K562 (cell line): ENCODE results near the gene GPRIN3. TPM values are rescaled to one million over a fixed set of nuclear protein-coding genes. Genes with fewer than 3 reads are reported as not detected.

Source experiments
- ATAC-seq: fragments of 200-7000 bp; cut with Tn5 transposase; 3 replicates; pipeline ENCODE4 v1.9.1; 2020; ENCODE audit warnings: moderate library complexity
- BruUV-seq: library from RNA; stranded (reverse); fragments of 400-500 nt; replicated peaks from 2 replicates; lab custom pipeline; 2021; lab: Mats Ljungman, UMichigan
- CTCF ChIA-PET: fragments of 300-600 bp; formaldehyde crosslinking; extraction: SDS; loops from one replicate; lab custom pipeline; 2021; ENCODE audit warnings: low intra/inter-chr PET ratio; lab: Yijun Ruan, JAX
- POLR2A ChIA-PET: fragments of 300-600, 350-650 bp; sonication (Branson Sonifier 250); formaldehyde crosslinking; extraction: SDS; loops from one replicate; lab custom pipeline; 2021; ENCODE audit warnings: antibody characterized with exemption, inconsistent platforms; lab: Yijun Ruan, JAX
- DNase-seq, 4 experiments: peaks; one replicate each; pipeline versions ENCODE4 v3.0.0 to v3.0.0-alpha.2; 2011 to 2018; ENCODE audit warnings: low spot score in 3 of 4, mixed read lengths in 3 of 4; ENCODE audit errors: extremely low read depth in 1 of 4
- FAIRE-seq: peaks from 2 replicates; lab custom pipeline; 2011; peaks lifted over from hg19 to GRCh38; lab: Jason Lieb, UNC
- H2AFZ ChIP-seq: 2 replicates; pipeline ENCODE4 v1.6.0; 2011; ENCODE audit warnings: low read depth, low read length, control low read depth, inconsistent platforms
- H3K27ac ChIP-seq: fragments of 200-600 bp; 3 replicates; pipeline ENCODE4 v1.8.0; 2011; ENCODE audit warnings: low read depth, mild to moderate bottlenecking, control low read depth, inconsistent platforms, low read length, moderate library complexity, mixed read lengths; ENCODE audit errors: extremely low read depth
- H3K27me3 ChIP-seq, 2 experiments: fragments of 300-600 bp in 1 of 2; 2 replicates in 1 of 2; 3 replicates in 1 of 2; pipeline versions ENCODE4 v1.6.0 to v1.8.0; 2011; ENCODE audit warnings: inconsistent platforms in 2 of 2, low read length in 2 of 2, mild to moderate bottlenecking in 1 of 2, mixed read lengths in 1 of 2, moderate library complexity in 1 of 2; ENCODE audit not compliant: control insufficient read depth in 2 of 2, insufficient read depth in 2 of 2
- H3K36me3 ChIP-seq: fragments of 300-600 bp; 3 replicates; pipeline ENCODE4 v1.8.0; 2011; ENCODE audit warnings: mild to moderate bottlenecking, low read length, inconsistent platforms; ENCODE audit not compliant: control insufficient read depth, insufficient read depth
- H3K4me1 ChIP-seq, 2 experiments: fragments of 200-600 bp in 1 of 2; replicated peaks in 1 of 2; 2 replicates in 1 of 2; 3 replicates in 1 of 2; pipeline versions ENCODE4 v1.5.1 to v1.8.0; 2011; ENCODE audit warnings: inconsistent platforms in 2 of 2, low read length in 2 of 2, mild to moderate bottlenecking in 1 of 2, mixed read lengths in 1 of 2, moderate library complexity in 1 of 2; ENCODE audit not compliant: control insufficient read depth in 2 of 2, insufficient read depth in 2 of 2
- H3K4me2 ChIP-seq: 2 replicates; pipeline ENCODE4 v1.6.1; 2011; ENCODE audit warnings: low read length, control low read depth, inconsistent platforms, mixed read lengths; ENCODE audit not compliant: insufficient read depth
- H3K4me3 ChIP-seq: fragments of 200-600 bp; sonication (generic), shearing (Covaris generic); 2 replicates; pipeline ENCODE4 v1.5.1; 2016; ENCODE audit warnings: control low read depth, inconsistent platforms
- H3K79me2 ChIP-seq: fragments of 200-600 bp; 3 replicates; pipeline ENCODE4 v1.8.0; 2011; ENCODE audit warnings: low read length, inconsistent platforms; ENCODE audit not compliant: control insufficient read depth, insufficient read depth
- H3K9ac ChIP-seq, 2 experiments: 2 replicates each; pipeline versions ENCODE4 v1.6.0 to v1.6.1; 2011; ENCODE audit warnings: low read depth in 2 of 2, low read length in 2 of 2, control low read depth in 1 of 2, inconsistent platforms in 1 of 2, mild to moderate bottlenecking in 1 of 2, mixed read lengths in 1 of 2; ENCODE audit not compliant: insufficient read depth in 1 of 2
- H3K9me1 ChIP-seq: one replicate; pipeline ENCODE4 v1.6.0; 2011; ENCODE audit warnings: inconsistent platforms, mild to moderate bottlenecking, low read length, moderate library complexity; ENCODE audit not compliant: control insufficient read depth, insufficient read depth
- H3K9me3 ChIP-seq: replicated peaks from 2 replicates; pipeline ENCODE4 v1.5.1; 2011; ENCODE audit warnings: low read depth, low read length, inconsistent platforms; ENCODE audit not compliant: control insufficient read depth, insufficient read depth
- H4K20me1 ChIP-seq: replicated peaks from 2 replicates; pipeline ENCODE4 v1.6.1; 2011; ENCODE audit warnings: low read length, inconsistent platforms, mixed read lengths; ENCODE audit not compliant: control insufficient read depth, insufficient read depth
- CHD4 ChIP-seq: fragments of 200-600 bp; sonication (generic); IDR thresholded peaks from 3 replicates; pipeline ENCODE4 v1.6.1; 2012; ENCODE audit warnings: low read depth, mild to moderate bottlenecking, mixed read lengths, low read length, inconsistent platforms; ENCODE audit not compliant: insufficient read depth, insufficient replicate concordance, poor library complexity, severe bottlenecking
- CREM ChIP-seq: IDR thresholded peaks from 2 replicates; pipeline ENCODE4 v1.6.1; 2014; ENCODE audit warnings: antibody characterized with exemption, low read depth
- ELK3 ChIP-seq: fragments of 450-650 bp; formaldehyde crosslinking; IDR thresholded peaks from 2 replicates; pipeline ENCODE4 v1.4.0; 2020; ENCODE audit warnings: mild to moderate bottlenecking
- ESRRA ChIP-seq: fragments of 450-650 bp; IDR thresholded peaks from 2 replicates; pipeline ENCODE4 v1.6.1; 2014; ENCODE audit warnings: low read depth, mild to moderate bottlenecking, moderate library complexity, borderline replicate concordance
- HNRNPH1 ChIP-seq: fragments of 200-400 bp; formaldehyde crosslinking; optimal IDR thresholded peaks from 2 replicates; pipeline ENCODE3; 2017; ENCODE audit warnings: low read depth, mild to moderate bottlenecking, low read length, moderate library complexity
- MLLT1 ChIP-seq, 2 experiments: fragments of 450-650 bp; IDR thresholded peaks; 2 replicates each; pipeline ENCODE4 v1.6.1; 2016
- NR2C1 ChIP-seq, 2 experiments: fragments of 450-650 bp; IDR thresholded peaks; 2 replicates each; pipeline ENCODE4 v1.6.1; 2017; ENCODE audit warnings: mild to moderate bottlenecking in 2 of 2, antibody characterized with exemption in 1 of 2, inconsistent platforms in 1 of 2, missing compliant biosample characterization in 1 of 2, missing genetic modification characterization in 1 of 2
- POLR2G ChIP-seq: fragments of 200-400 bp; formaldehyde crosslinking; IDR thresholded peaks from 2 replicates; pipeline ENCODE4 v1.6.1; 2017; ENCODE audit warnings: low read depth, mild to moderate bottlenecking, antibody characterized with exemption, low read length, moderate library complexity
- ZNF239 ChIP-seq: fragments of 250-450 bp; sonication (Bioruptor Pico); IDR thresholded peaks from 2 replicates; pipeline ENCODE4 v1.4.0; 2020; ENCODE audit warnings: mild to moderate bottlenecking
- WGBS: fragments of 100-300 bp; shearing (Covaris generic); methylation state at CpG from one replicate; pipeline ENCODE4 v1.1.6; 2016; ENCODE audit warnings: low coverage, mixed read lengths; ENCODE audit not compliant: insufficient coverage; ENCODE audit errors: missing lambda C conversion rate; 5-methylcytosine and 5-hydroxymethylcytosine counted together
- in situ Hi-C: fragments of 300-500 bp; cut with MboI; formaldehyde crosslinking; loops from 4 replicates; pipeline ENCODE4 v1.15.0; 2018; ENCODE audit warnings: inconsistent platforms, mixed read lengths
- intact Hi-C: fragments of 100-400 bp; cut with micrococcal nuclease; formaldehyde crosslinking; loops from 2 replicates; pipeline ENCODE4 v1.14.2; 2022
- polyA plus RNA-seq, 8 experiments: library from polyadenylated mRNA; depleted of rRNA in 4 of 8; stranded (reverse) in 5 of 8; unstranded in 3 of 8; fragments of >200 nt; fragmentation: Nextera tagmentation in 2 of 8; fragmentation: Illumina TruSeq in 1 of 8; extraction: Ambion mirVana in 2 of 8; extraction: Trizol in 1 of 8; gene quantifications; 2 replicates each; pipeline versions ENCODE4 v1.2.1 to v1.2.3, GENCODE V29; 2011 to 2014; ENCODE audit warnings: inconsistent platforms in 1 of 8, missing spikeins in 1 of 8
- total RNA-seq, 7 experiments: library from RNA; depleted of rRNA in 6 of 7; stranded (reverse); fragments of >200 nt in 6 of 7; fragmentation: Illumina TruSeq in 2 of 7; extraction: Trizol in 2 of 7; gene quantifications; 2 replicates each; pipeline versions ENCODE4 v1.2.1 to v1.2.3, GENCODE V29; 2011 to 2021; ENCODE audit warnings: low replicate concordance in 1 of 7
- TF ChIP-seq, protein P1 (sequence below): sonication (generic); formaldehyde crosslinking; IDR thresholded peaks from 2 replicates; pipeline ENCODE4 v1.8.0; 2023; ENCODE audit warnings: mild to moderate bottlenecking, missing genetic modification reagents

GPRIN3 gene
- total and polyA plus RNA-seq, 9 of the 15 experiments (the other 6 are each of a cell fraction or from before 2014, with no cell fraction given): 0.02 TPM; not detected in 8

GRCh38 chr4:89213382-89213701, 94.3 kb downstream of the GPRIN3 start:
- FAIRE-seq (no peak), ATAC-seq (no peak), DNase-seq (no peak)
- Histone ChIP-seq H3K9me3 (no peaks in the 10 kb centered on the region), H3K9me1 (no peaks in the 10 kb centered on the region), H2AFZ (no peak overlapping the region), H3K4me1 (no peaks in the 10 kb centered on the region), H3K4me3 (no peak overlapping the region), H3K27me3 (no peaks in the 10 kb centered on the region), H3K4me2 (no peak overlapping the region), H3K36me3 (no peaks in the 10 kb centered on the region), H3K9ac (no peak overlapping the region), H4K20me1 (no peaks in the 10 kb centered on the region), H3K27ac (no peak overlapping the region), H3K79me2 (no peaks in the 10 kb centered on the region)
- POLR2A ChIA-PET: no interaction called here
- CTCF ChIA-PET: no interaction called here
- BruUV-seq: no TSS peak
- WGBS: 1% methylated on average over 4 of the region's 4 CpGs
- intact Hi-C loops (no loop called here), in situ Hi-C loops (no loop called here)
- TF ChIP-seq NR2C1 (IDR thresholded peaks at IDR 0.05) (no peak), NR2C1 (tag; IDR thresholded peaks at IDR 0.05) (no peak), HNRNPH1 (no peak), POLR2G (no peak), ZNF239 (no peak), ELK3 (CRISPR knock-in tag) (no peak), CHD4 (no peak), ESRRA (no peak), MLLT1 (IDR thresholded peaks at IDR 0.05) (no peak), CREM (no peak)
- TF ChIP-seq, protein P1, sequence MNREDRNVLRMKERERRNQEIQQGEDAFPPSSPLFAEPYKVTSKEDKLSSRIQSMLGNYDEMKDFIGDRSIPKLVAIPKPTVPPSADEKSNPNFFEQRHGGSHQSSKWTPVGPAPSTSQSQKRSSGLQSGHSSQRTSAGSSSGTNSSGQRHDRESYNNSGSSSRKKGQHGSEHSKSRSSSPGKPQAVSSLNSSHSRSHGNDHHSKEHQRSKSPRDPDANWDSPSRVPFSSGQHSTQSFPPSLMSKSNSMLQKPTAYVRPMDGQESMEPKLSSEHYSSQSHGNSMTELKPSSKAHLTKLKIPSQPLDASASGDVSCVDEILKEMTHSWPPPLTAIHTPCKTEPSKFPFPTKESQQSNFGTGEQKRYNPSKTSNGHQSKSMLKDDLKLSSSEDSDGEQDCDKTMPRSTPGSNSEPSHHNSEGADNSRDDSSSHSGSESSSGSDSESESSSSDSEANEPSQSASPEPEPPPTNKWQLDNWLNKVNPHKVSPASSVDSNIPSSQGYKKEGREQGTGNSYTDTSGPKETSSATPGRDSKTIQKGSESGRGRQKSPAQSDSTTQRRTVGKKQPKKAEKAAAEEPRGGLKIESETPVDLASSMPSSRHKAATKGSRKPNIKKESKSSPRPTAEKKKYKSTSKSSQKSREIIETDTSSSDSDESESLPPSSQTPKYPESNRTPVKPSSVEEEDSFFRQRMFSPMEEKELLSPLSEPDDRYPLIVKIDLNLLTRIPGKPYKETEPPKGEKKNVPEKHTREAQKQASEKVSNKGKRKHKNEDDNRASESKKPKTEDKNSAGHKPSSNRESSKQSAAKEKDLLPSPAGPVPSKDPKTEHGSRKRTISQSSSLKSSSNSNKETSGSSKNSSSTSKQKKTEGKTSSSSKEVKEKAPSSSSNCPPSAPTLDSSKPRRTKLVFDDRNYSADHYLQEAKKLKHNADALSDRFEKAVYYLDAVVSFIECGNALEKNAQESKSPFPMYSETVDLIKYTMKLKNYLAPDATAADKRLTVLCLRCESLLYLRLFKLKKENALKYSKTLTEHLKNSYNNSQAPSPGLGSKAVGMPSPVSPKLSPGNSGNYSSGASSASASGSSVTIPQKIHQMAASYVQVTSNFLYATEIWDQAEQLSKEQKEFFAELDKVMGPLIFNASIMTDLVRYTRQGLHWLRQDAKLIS (CRISPR knock-in tag): no peak
